HPDE6-E6E7 (cell line): ENCODE measurements around the gene SPTBN5.

Experiments
- DNase-seq: peaks from one replicate; pipeline ENCODE4 v3.0.0; 2011; ENCODE audit warnings: missing footprints; ENCODE audit errors: extremely low spot score

SPTBN5 gene

GRCh38 chr15:41926185-41927056, 32.6 kb upstream of the SPTBN5 start:
- no peak for DNase-seq

GRCh38 chr15:41925086-41925608, 31.3 kb upstream of the SPTBN5 start:
- DNase-seq, result no peak

GRCh38 chr15:41923401-41923997, 29.6 kb upstream of the SPTBN5 start:
- no peak for DNase-seq

DNA sequence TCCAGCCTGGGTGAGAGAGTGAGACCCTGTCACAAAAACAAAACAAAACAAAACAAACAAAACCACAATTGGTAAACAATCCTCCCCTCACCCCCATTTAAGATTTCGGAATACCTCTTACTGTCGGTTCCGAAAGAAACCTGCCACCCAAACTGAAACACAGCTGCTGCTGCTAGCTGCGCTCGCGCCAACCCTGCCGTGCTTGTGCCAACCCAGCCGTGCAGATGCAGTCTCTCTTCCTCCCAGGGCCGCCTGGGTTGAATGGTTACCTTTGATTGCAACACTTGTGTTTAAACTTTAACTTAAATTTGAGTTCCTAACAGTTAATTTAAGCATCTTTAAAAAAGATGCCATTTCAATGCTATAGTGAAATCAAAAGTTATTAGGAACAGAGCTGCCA, 28.5 kb upstream of the SPTBN5 start:
- DNase-seq, result no peak

- no peak for DNase-seq
These were observed 27.8 kb upstream of the SPTBN5 start for GRCh38 chr15:41921639-41922038.

GRCh38 chr15:41921167-41921566, 27.3 kb upstream of the SPTBN5 start:
- DNase-seq, result no peak

DNA sequence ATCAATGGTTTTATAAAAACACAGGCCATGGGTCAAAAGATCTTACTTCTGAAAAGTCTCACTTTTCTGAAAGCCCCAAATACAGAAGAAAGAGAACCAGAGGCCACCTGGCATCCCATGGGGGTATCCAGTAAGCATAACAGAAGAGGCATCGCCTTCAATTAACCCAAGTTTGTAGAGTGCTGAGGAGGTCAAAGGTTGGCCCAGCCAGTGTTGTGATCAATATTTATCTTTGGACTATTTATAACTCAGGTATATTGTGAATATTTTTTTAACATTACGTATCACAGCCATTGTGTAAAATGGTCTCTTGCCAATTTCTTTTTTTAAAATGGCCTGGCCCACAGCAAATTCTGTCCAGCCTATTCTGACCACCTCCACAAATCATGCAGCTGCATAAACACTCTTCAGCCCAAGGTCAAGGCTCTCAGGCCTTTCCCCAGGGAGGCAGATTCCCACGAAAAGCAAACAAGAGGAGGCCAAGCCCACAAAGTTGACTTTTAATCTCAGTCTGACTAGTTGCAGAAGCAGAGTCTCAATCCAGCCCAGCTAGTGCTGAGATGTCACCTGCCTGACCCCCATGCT, 26.2 kb upstream of the SPTBN5 start:
- no peak for DNase-seq

DNA sequence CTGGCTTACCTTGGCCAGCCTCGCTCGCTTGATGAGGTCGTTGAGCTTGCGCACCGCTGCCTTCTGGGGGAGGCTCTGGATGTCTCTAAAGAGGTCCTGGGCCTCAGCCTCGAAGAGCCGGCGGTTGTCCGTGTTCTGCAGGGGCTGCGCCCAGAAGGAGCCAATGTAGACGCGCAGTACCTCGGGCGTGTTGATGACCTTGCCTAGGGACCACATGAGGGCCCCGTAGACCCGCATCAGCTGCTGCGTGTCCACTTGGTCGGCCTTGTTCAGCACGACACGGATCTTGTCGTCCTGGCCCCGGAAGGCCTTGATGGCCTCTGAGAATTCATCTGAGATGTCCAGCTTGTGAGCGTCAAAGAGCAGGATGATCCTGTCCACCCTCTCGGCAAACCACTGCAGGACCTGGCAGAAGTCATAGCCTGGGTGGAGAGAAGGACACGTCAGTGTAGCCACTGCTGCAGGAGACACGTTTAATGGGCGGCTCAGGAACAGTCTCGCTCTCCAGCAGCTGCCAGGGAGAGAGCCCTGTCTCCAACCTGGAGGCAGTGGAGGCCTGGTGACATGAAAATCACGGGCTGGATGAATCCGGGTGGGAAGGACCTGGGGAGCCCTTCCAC, 25.5 kb upstream of the SPTBN5 start:
- DNase-seq, result no peak

- DNase-seq, result no peak
These were observed 24.8 kb upstream of the SPTBN5 start for GRCh38 chr15:41918506-41919126.

GRCh38 chr15:41917767-41918430, 24.0 kb upstream of the SPTBN5 start:
- peak; percentile 83 for DNase-seq

DNA sequence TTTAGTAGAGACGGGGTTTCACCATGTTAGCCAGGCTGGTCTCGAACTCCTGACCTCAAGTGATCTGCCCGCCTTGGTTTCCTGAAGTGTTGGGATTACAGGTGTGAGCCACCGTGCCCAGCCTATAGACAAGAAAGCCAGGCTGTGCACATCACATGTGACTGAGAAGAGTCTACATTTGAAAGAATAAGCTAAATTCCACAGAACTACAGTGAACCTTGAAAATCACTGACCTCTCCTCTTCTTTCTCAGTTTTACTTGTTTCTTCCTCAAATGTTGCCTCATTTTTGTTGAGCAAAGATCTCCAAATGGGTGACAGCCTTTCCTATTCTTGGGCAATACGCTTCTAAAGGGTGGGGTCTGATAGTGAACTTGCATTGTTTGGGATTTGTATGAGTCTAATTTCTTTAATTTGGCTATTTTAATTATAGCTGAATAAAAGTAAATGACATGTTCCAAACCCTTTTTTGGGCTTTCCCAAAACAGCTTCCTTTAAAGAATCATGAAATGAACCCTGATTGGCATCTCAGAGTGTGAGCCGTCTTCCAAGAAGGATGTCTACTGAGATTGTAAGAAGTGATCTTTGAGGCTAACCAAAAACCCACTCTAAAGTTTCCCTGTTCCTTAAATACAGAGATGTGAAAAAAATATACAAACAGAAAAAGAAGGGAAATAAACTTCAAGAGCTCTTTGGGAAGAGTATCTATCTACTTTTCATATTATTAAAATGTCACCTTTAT, 21.6 kb upstream of the SPTBN5 start:
- no peak for DNase-seq

GRCh38 chr15:41914411-41914810, 20.6 kb upstream of the SPTBN5 start:
- DNase-seq, result no peak

DNA sequence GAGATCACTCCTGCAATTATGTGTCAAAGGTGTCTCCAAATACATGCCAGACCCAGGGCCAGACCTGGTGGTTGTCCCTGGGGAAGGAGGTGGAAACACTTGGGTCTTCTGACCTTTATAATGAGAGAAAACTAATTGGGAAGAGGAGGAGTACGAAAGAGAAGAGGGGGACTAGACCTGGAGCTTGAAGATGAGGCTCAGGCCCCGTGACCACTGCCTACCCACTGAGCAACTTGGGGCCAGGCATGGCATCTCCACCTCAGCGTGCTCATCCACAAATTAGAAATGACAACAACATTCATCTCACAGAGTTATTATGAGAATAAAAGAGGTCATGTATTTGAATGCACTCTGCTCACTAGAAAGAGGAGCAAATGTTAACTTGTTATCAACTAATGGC, 19.4 kb upstream of the SPTBN5 start:
- DNase-seq, result no peak

- no peak for DNase-seq
These were observed 18.0 kb upstream of the SPTBN5 start for GRCh38 chr15:41911691-41912345.

GRCh38 chr15:41908736-41909461, 15.0 kb upstream of the SPTBN5 start:
- no peak for DNase-seq

DNA sequence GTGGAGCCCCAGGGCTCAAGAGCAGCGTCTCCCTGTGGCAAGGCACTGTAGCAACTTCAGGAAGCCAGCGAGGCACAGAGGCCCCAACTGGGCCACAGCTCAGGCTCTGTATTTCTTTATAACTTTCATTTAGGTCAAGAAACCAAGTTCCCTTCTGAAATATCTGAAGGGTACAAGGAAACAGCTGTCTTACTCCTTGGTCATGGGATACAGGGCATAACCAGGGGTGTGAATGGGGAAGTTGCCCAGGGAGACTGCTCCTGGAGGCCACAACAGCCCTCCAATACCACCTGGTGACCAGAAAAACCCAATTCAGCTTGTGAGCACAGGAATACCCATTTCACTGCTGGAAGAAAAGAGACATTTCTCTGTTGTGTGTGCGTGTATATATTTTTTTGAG, 13.3 kb upstream of the SPTBN5 start:
- no peak for DNase-seq

GRCh38 chr15:41906608-41907007, 12.8 kb upstream of the SPTBN5 start:
- DNase-seq, result no peak

- DNase-seq, result no peak
These were observed 11.4 kb upstream of the SPTBN5 start for GRCh38 chr15:41905036-41905793.
